PC-9 (cell line): ENCODE results near the gene NISCH. TPM values are rescaled to one million over a fixed set of nuclear protein-coding genes. Genes with fewer than 3 reads are reported as not detected.

ENCODE experiments used
- BruUV-seq: library from RNA; stranded (reverse); fragments of 400-500 nt; replicated peaks from 2 replicates; lab custom pipeline; 2021; lab: Mats Ljungman, UMichigan
- CTCF ChIA-PET: fragments of 300-600 bp; sonication (Branson Sonifier 250); formaldehyde crosslinking; loops from one replicate; lab custom pipeline; 2022; ENCODE audit warnings: antibody characterized with exemption; lab: Charles Lee
- POLR2A ChIA-PET: fragments of 300-600 bp; sonication (Branson Sonifier 250); formaldehyde crosslinking; loops from one replicate; lab custom pipeline; 2022; ENCODE audit warnings: antibody characterized with exemption; ENCODE audit not compliant: unreplicated experiment; lab: Charles Lee
- DNase-seq, 2 experiments: peaks; one replicate each; pipeline versions ENCODE4 v3.0.0 to v3.0.0-alpha.2; 2015 to 2022; ENCODE audit warnings: mixed read lengths in 1 of 2
- H2AFZ ChIP-seq: fragments of 200-600 bp; sonication (generic); 2 replicates; pipeline ENCODE4 v1.8.1; 2017; ENCODE audit warnings: antibody characterized with exemption
- H3F3A ChIP-seq: fragments of 200-600 bp; sonication (generic); 2 replicates; pipeline ENCODE4 v1.8.1; 2017; ENCODE audit warnings: antibody characterized with exemption, mild to moderate bottlenecking, low read depth; ENCODE audit not compliant: insufficient read depth
- H3K27ac ChIP-seq: fragments of 200-600 bp; sonication (generic); 2 replicates; pipeline ENCODE4 v1.6.1; 2016; ENCODE audit warnings: mixed run types
- H3K27me3 ChIP-seq: fragments of 200-600 bp; sonication (generic); 2 replicates; pipeline ENCODE4 v1.6.1; 2016; ENCODE audit warnings: low read depth, mixed run types; ENCODE audit not compliant: insufficient read depth
- H3K36me3 ChIP-seq: fragments of 200-600 bp; sonication (generic); 2 replicates; pipeline ENCODE4 v1.6.1; 2016; ENCODE audit warnings: low read depth, mixed run types
- H3K4me1 ChIP-seq: fragments of 200-600 bp; sonication (generic); replicated peaks from 2 replicates; pipeline ENCODE4 v1.6.1; 2016; ENCODE audit warnings: mixed run types; ENCODE audit not compliant: insufficient read depth
- H3K4me2 ChIP-seq: fragments of 200-600 bp; sonication (generic); 2 replicates; pipeline ENCODE4 v1.6.1; 2017; ENCODE audit warnings: mixed run types
- H3K4me3 ChIP-seq: fragments of 200-600 bp; sonication (generic); 2 replicates; pipeline ENCODE4 v1.6.1; 2016; ENCODE audit warnings: mixed run types
- H3K79me2 ChIP-seq: fragments of 200-600 bp; sonication (generic); 2 replicates; pipeline ENCODE4 v1.6.1; 2017; ENCODE audit warnings: low read depth, mixed run types
- H3K9me2 ChIP-seq: fragments of 200-600 bp; sonication (generic); 2 replicates; pipeline ENCODE4 v1.8.1; 2017; ENCODE audit warnings: mild to moderate bottlenecking; ENCODE audit not compliant: insufficient read depth
- H3K9me3 ChIP-seq: fragments of 200-600 bp; sonication (generic); 2 replicates; pipeline ENCODE4 v1.8.1; 2016; ENCODE audit warnings: low read depth; ENCODE audit not compliant: insufficient read depth
- H4K20me1 ChIP-seq: fragments of 200-600 bp; sonication (generic); 2 replicates; pipeline ENCODE4 v1.8.1; 2017; ENCODE audit not compliant: insufficient read depth
- EZH2 ChIP-seq: fragments of 200-600 bp; sonication (generic); IDR thresholded peaks from 2 replicates; pipeline ENCODE4 v1.8.0; 2017; ENCODE audit warnings: antibody characterized with exemption, low read depth
- intact Hi-C: fragments of 100-400 bp; cut with micrococcal nuclease; formaldehyde crosslinking; loops from one replicate; pipeline ENCODE4 v1.10.0; 2022; ENCODE audit not compliant: unreplicated experiment
- total RNA-seq: library from RNA; stranded (reverse); gene quantifications from 2 replicates; pipeline ENCODE4 v1.2.3, GENCODE V29; 2021
- TF ChIP-seq, protein P1 (sequence below): fragments of 200-600 bp; sonication (generic); conservative IDR thresholded peaks from 2 replicates; pipeline ENCODE4 v1.6.1; 2017; ENCODE audit warnings: mixed run types, antibody characterized with exemption, mild to moderate bottlenecking, moderate library complexity

The NISCH gene
- total RNA-seq, 1 experiment from 2014 or later = 66.1 TPM

GRCh38 chr3:52483577-52484381 lies 28.4 kb downstream of the NISCH start:
- Histone ChIP-seq H3K36me3 (no peaks in the 10 kb centered on the region), H3K9me3 (no peaks in the 10 kb centered on the region), H3K4me3 (no peak overlapping the region), H3F3A (no peaks in the 10 kb centered on the region), H3K79me2 (no peaks in the 10 kb centered on the region), H3K4me1 (no peaks in the 10 kb centered on the region), H4K20me1 (no peaks in the 10 kb centered on the region), H3K27me3 (no peaks in the 10 kb centered on the region), H3K9me2 (no peaks in the 10 kb centered on the region), H2AFZ (no peak overlapping the region), H3K4me2 (no peak overlapping the region), H3K27ac (no peak overlapping the region)
- intact Hi-C loops = no loop called here
- TF ChIP-seq, protein P1, sequence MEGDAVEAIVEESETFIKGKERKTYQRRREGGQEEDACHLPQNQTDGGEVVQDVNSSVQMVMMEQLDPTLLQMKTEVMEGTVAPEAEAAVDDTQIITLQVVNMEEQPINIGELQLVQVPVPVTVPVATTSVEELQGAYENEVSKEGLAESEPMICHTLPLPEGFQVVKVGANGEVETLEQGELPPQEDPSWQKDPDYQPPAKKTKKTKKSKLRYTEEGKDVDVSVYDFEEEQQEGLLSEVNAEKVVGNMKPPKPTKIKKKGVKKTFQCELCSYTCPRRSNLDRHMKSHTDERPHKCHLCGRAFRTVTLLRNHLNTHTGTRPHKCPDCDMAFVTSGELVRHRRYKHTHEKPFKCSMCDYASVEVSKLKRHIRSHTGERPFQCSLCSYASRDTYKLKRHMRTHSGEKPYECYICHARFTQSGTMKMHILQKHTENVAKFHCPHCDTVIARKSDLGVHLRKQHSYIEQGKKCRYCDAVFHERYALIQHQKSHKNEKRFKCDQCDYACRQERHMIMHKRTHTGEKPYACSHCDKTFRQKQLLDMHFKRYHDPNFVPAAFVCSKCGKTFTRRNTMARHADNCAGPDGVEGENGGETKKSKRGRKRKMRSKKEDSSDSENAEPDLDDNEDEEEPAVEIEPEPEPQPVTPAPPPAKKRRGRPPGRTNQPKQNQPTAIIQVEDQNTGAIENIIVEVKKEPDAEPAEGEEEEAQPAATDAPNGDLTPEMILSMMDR = no peak
- TF ChIP-seq EZH2 = no peak
- no TSS peak for BruUV-seq
- POLR2A ChIA-PET = no interaction called here
- DNase-seq = no peak
- CTCF ChIA-PET = no interaction called here

- no peaks in the 10 kb centered on the region for H3K27me3 ChIP-seq
- no peak for TF ChIP-seq EZH2
- TF ChIP-seq, protein P1 = no peak
These were observed 29.5 kb downstream of the NISCH start for GRCh38 chr3:52484680-52485461.

DNA sequence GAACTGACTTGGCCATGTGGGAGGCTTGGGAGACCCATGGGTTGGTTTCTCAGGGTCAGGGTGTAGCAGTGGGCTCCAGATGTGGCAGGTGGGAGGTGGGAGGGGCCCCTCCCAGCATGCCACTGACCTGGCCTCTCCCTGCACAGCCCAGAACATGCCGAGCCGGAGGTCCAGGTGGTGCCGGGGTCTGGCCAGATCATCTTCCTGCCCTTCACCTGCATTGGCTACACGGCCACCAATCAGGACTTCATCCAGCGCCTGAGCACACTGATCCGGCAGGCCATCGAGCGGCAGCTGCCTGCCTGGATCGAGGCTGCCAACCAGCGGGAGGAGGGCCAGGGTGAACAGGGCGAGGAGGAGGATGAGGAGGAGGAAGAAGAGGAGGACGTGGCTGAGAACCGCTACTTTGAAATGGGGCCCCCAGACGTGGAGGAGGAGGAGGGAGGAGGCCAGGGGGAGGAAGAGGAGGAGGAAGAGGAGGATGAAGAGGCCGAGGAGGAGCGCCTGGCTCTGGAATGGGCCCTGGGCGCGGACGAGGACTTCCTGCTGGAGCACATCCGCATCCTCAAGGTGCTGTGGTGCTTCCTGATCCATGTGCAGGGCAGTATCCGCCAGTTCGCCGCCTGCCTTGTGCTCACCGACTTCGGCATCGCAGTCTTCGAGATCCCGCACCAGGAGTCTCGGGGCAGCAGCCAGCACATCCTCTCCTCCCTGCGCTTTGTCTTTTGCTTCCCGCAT lies 31.8 kb downstream of the NISCH start:
- Histone ChIP-seq H4K20me1 (no peaks in the 10 kb centered on the region), H3K9me2 (no peaks in the 10 kb centered on the region), H3K4me1 (no peaks in the 10 kb centered on the region), H3F3A (no peaks in the 10 kb centered on the region), H3K4me2 (no peak overlapping the region), H2AFZ (no peak overlapping the region), H3K36me3 (no peaks in the 10 kb centered on the region), H3K27me3 (no peaks in the 10 kb centered on the region), H3K79me2 (no peaks in the 10 kb centered on the region), H3K9me3 (no peaks in the 10 kb centered on the region), H3K4me3 (no peak overlapping the region), H3K27ac (no peak overlapping the region)
- intact Hi-C loops = no loop called here
- no TSS peak for BruUV-seq
- ChIA-PET POLR2A (no interaction called here), CTCF (no interaction called here)
- TF ChIP-seq EZH2 = no peak
- TF ChIP-seq, protein P1 = no peak
- no peak for DNase-seq

More at GRCh38 chr3:52484680-52485461, 29.5 kb downstream of the NISCH start:
- H2AFZ ChIP-seq = no peak overlapping the region
- H3F3A ChIP-seq = no peaks in the 10 kb centered on the region
- H4K20me1 ChIP-seq = no peaks in the 10 kb centered on the region
- no peaks in the 10 kb centered on the region for H3K9me3 ChIP-seq
- no peak overlapping the region for H3K27ac ChIP-seq
- H3K4me3 ChIP-seq = no peak overlapping the region
- no peak for DNase-seq
- intact Hi-C loops = no loop called here
- H3K79me2 ChIP-seq = no peaks in the 10 kb centered on the region
- H3K4me2 ChIP-seq = no peak overlapping the region
- no TSS peak for BruUV-seq
- ChIA-PET CTCF (interaction anchor here (0.6 kb wide), 1 partner anchor 698 kb away, joined by 3 read pairs; no protein-coding TSS in a partner anchor), POLR2A (no interaction called here)
- H3K36me3 ChIP-seq = no peaks in the 10 kb centered on the region
- no peaks in the 10 kb centered on the region for H3K4me1 ChIP-seq
- no peaks in the 10 kb centered on the region for H3K9me2 ChIP-seq
